B cell (primary cell): ENCODE measurements around the gene GORASP1. TPM values are rescaled to one million over a fixed set of nuclear protein-coding genes. Genes with fewer than 3 reads are reported as not detected.
A peak's percentile ranks its signal among the peaks of the same experiment; 100 is the strongest.

Experiments used
- ATAC-seq: fragments of 200-7000 bp; cut with Tn5 transposase; one replicate; pipeline ENCODE4 v1.10.0; 2021; ENCODE audit warnings: low read depth, mild to moderate bottlenecking, moderate number of reproducible peaks, moderate library complexity
- CTCF ChIA-PET: fragments of 350-600 bp; sonication (Branson Sonifier 250); formaldehyde crosslinking; loops from one replicate; lab custom pipeline; 2021; ENCODE audit warnings: antibody characterized with exemption, inconsistent platforms; lab: Charles Lee
- POLR2A ChIA-PET: fragments of 350-600 bp; sonication (Branson Sonifier 250); formaldehyde crosslinking; loops from one replicate; lab custom pipeline; 2021; ENCODE audit warnings: antibody characterized with exemption; lab: Charles Lee
- DNase-seq: peaks from one replicate; pipeline ENCODE4 v3.0.0; 2013
- H2AFZ ChIP-seq: 2 replicates; pipeline ENCODE4 v1.6.1; 2012; ENCODE audit warnings: mild to moderate bottlenecking, low read depth, low read length; ENCODE audit not compliant: insufficient read depth, poor library complexity, severe bottlenecking
- H3K27ac ChIP-seq, 2 donors: 1 replicate in 1 of 2; 2 replicates in 1 of 2; pipeline ENCODE4 v1.5.1; 2012 to 2013; ENCODE audit warnings: low read length in 2 of 2, mild to moderate bottlenecking in 2 of 2, moderate library complexity in 1 of 2
- H3K27me3 ChIP-seq, 4 experiments: fragments of 200-600 bp in 1 of 4; sonication (generic) in 1 of 4; replicated peaks in 1 of 4; 1 replicate in 2 of 4; 2 replicates in 2 of 4; pipeline versions ENCODE4 v1.6.1 to v1.7.0; 2013 to 2016; ENCODE audit warnings: low read length in 3 of 4, mild to moderate bottlenecking in 2 of 4, mixed read lengths in 1 of 4, moderate library complexity in 1 of 4; ENCODE audit not compliant: insufficient read depth in 4 of 4, control insufficient read depth in 3 of 4; ENCODE audit errors: control extremely low read depth in 1 of 4
- H3K36me3 ChIP-seq, 2 experiments: replicated peaks in 1 of 2; 1 replicate in 1 of 2; 2 replicates in 1 of 2; pipeline versions ENCODE4 v1.6.1 to v1.7.1; 2013; ENCODE audit warnings: low read length in 1 of 2; ENCODE audit not compliant: insufficient read depth in 2 of 2, control insufficient read depth in 1 of 2; ENCODE audit errors: control extremely low read depth in 1 of 2, extremely low read depth in 1 of 2
- H3K4me1 ChIP-seq, 2 donors: fragments of 200-600 bp in 1 of 2; sonication (generic) in 1 of 2; 1 replicate in 1 of 2; 2 replicates in 1 of 2; pipeline versions ENCODE4 v1.5.1 to v1.6.1; 2013 to 2017; ENCODE audit warnings: low read length in 2 of 2; ENCODE audit not compliant: control insufficient read depth in 2 of 2, insufficient read depth in 2 of 2
- H3K4me2 ChIP-seq: replicated peaks from 2 replicates; pipeline ENCODE3; 2012; ENCODE audit warnings: mild to moderate bottlenecking, low read depth, low read length; ENCODE audit not compliant: poor library complexity, severe bottlenecking
- H3K4me3 ChIP-seq, 5 experiments: fragments of 200-600 bp in 1 of 5; sonication (generic) in 1 of 5; 1 replicate in 3 of 5; 2 replicates in 2 of 5; pipeline versions ENCODE4 v1.5.1 to v1.7.0; 2011 to 2016; ENCODE audit warnings: low read length in 4 of 5, mild to moderate bottlenecking in 4 of 5, low read depth in 2 of 5, control low read depth in 1 of 5, moderate library complexity in 1 of 5; ENCODE audit not compliant: insufficient read depth in 1 of 5; ENCODE audit errors: control extremely low read depth in 1 of 5, extremely low read depth in 1 of 5
- H3K79me2 ChIP-seq: fragments of 200-600 bp; sonication (generic); one replicate; pipeline ENCODE4 v1.6.0; 2016; ENCODE audit warnings: low read length; ENCODE audit not compliant: control insufficient read depth, insufficient read depth
- H3K9ac ChIP-seq: fragments of 200-600 bp; sonication (generic); 2 replicates; pipeline ENCODE4 v1.6.1; 2017; ENCODE audit warnings: mild to moderate bottlenecking, low read length, moderate library complexity
- H3K9me3 ChIP-seq, 3 donors: one replicate each; pipeline versions ENCODE4 v1.6.1 to v1.7.1; 2013; ENCODE audit warnings: low read length in 2 of 3; ENCODE audit not compliant: control insufficient read depth in 2 of 3, insufficient read depth in 1 of 3; ENCODE audit errors: control extremely low read depth in 1 of 3
- H4K20me1 ChIP-seq: 2 replicates; pipeline ENCODE4 v1.6.0; 2012; ENCODE audit warnings: mild to moderate bottlenecking, low read length; ENCODE audit not compliant: insufficient read depth, control insufficient read depth, poor library complexity, severe bottlenecking
- H3K27ac Mint-ChIP-seq: one replicate; pipeline ENCODE4 v1.8.0; 2021; ENCODE audit warnings: mixed read lengths
- H3K27me3 Mint-ChIP-seq: one replicate; pipeline ENCODE4 v1.8.0; 2021; ENCODE audit warnings: mixed read lengths
- H3K4me1 Mint-ChIP-seq: one replicate; pipeline ENCODE4 v1.8.0; 2021; ENCODE audit warnings: mixed read lengths
- H3K4me3 Mint-ChIP-seq: one replicate; pipeline ENCODE4 v1.8.0; 2021; ENCODE audit warnings: mixed read lengths
- H3K9me3 Mint-ChIP-seq: one replicate; pipeline ENCODE4 v1.8.0; 2022; ENCODE audit warnings: mixed read lengths; ENCODE audit not compliant: insufficient read depth
- EZH2 ChIP-seq: IDR thresholded peaks from 2 replicates; pipeline ENCODE4 v1.6.1; 2012; ENCODE audit warnings: borderline replicate concordance, low read depth, mild to moderate bottlenecking, moderate library complexity, low read length; ENCODE audit not compliant: insufficient read depth, poor library complexity, severe bottlenecking
- WGBS: methylation state at CpG from one replicate; pipeline ENCODE4 v1.1.5; 2013; ENCODE audit warnings: missing lambda C conversion rate; ENCODE audit not compliant: insufficient coverage; 5-methylcytosine and 5-hydroxymethylcytosine counted together
- intact Hi-C: fragments of 100-400 bp; cut with micrococcal nuclease; formaldehyde crosslinking; loops from one replicate; pipeline ENCODE4 v1.10.0; 2022
- polyA plus RNA-seq: library from polyadenylated mRNA; depleted of rRNA; stranded (reverse); fragments of >200 nt; gene quantifications from 2 replicates; pipeline ENCODE4 v1.2.3, GENCODE V29; 2012
- total RNA-seq, 2 donors: library from RNA; stranded (reverse); fragments of 120-200 nt in 1 of 2; gene quantifications; 1 replicate in 1 of 2; 2 replicates in 1 of 2; pipeline versions ENCODE4 v1.2.3 to v1.2.4, GENCODE V29; 2013 to 2022
- TF ChIP-seq, protein P1 (sequence below): fragments of 200-600 bp; IDR thresholded peaks from one replicate; pipeline ENCODE4 v1.8.0; 2022; ENCODE audit warnings: antibody characterized with exemption, mild to moderate bottlenecking

GORASP1 gene
- total and polyA plus RNA-seq, 2 donors (not counting 1 experiment from before 2014, with no cell fraction given): 81.7 to 84.0 TPM

DNA sequence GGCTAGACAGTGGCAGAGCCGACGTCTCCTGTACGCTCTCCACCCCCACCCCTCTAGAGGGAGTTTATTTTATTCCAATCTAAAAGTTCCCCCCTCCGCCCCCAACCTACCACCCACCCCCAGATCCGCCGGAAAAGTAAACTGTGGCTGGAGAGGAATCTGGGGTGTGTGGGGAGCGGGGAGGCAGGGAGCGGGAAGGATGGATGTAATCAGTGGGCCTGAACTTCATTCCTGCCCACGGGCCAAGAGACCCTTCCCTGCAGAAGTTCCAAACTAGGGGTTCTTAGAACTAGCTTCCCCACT lies 46.5 kb upstream of the GORASP1 start:
- no peaks in the 10 kb centered on the region for H3K27me3 Mint-ChIP-seq
- H3K4me2 ChIP-seq: peak overlapping the region; percentile 98
- no peaks in the 10 kb centered on the region for H3K27me3 ChIP-seq
- ChIA-PET POLR2A (no interaction called here), CTCF (interaction anchor here (1.0 to 1.6 kb wide), 2 partner anchors 25 to 134 kb away, joined by 3 to 6 read pairs; no protein-coding TSS in a partner anchor)
- H3K36me3 ChIP-seq: no peaks in the 10 kb centered on the region
- no peaks in the 10 kb centered on the region for H3K9me3 ChIP-seq
- WGBS: 80% methylated on average over 1 of the region's 9 CpGs
- H3K4me1 Mint-ChIP-seq: peaks cover 40% of the 10 kb centered on the region
- peak overlapping the region in 4 of 5 experiments; percentile 36 to 95 (median 49) for H3K4me3 ChIP-seq
- intact Hi-C loops: no loop called here
- peaks cover 44% of the 10 kb centered on the region for H3K79me2 ChIP-seq
- no peaks in the 10 kb centered on the region for H3K9me3 Mint-ChIP-seq
- peak overlapping the region; percentile 74 for H2AFZ ChIP-seq
- H3K4me1 ChIP-seq: peaks cover 34 to 45% of the 10 kb centered on the region in 2 donors
- H3K27ac ChIP-seq: peak overlapping the region; percentile 64 to 98
- peak overlapping the region; percentile 90 for H3K27ac Mint-ChIP-seq
- H3K9ac ChIP-seq: peak overlapping the region; percentile 94
- peak overlapping the region; percentile 73 for H3K4me3 Mint-ChIP-seq
- DNase-seq: no peak
- H4K20me1 ChIP-seq: peaks cover 44% of the 10 kb centered on the region
- no peak for TF ChIP-seq EZH2
- TF ChIP-seq, protein P1, sequence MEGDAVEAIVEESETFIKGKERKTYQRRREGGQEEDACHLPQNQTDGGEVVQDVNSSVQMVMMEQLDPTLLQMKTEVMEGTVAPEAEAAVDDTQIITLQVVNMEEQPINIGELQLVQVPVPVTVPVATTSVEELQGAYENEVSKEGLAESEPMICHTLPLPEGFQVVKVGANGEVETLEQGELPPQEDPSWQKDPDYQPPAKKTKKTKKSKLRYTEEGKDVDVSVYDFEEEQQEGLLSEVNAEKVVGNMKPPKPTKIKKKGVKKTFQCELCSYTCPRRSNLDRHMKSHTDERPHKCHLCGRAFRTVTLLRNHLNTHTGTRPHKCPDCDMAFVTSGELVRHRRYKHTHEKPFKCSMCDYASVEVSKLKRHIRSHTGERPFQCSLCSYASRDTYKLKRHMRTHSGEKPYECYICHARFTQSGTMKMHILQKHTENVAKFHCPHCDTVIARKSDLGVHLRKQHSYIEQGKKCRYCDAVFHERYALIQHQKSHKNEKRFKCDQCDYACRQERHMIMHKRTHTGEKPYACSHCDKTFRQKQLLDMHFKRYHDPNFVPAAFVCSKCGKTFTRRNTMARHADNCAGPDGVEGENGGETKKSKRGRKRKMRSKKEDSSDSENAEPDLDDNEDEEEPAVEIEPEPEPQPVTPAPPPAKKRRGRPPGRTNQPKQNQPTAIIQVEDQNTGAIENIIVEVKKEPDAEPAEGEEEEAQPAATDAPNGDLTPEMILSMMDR: no peak
- ATAC-seq: no peak

DNA sequence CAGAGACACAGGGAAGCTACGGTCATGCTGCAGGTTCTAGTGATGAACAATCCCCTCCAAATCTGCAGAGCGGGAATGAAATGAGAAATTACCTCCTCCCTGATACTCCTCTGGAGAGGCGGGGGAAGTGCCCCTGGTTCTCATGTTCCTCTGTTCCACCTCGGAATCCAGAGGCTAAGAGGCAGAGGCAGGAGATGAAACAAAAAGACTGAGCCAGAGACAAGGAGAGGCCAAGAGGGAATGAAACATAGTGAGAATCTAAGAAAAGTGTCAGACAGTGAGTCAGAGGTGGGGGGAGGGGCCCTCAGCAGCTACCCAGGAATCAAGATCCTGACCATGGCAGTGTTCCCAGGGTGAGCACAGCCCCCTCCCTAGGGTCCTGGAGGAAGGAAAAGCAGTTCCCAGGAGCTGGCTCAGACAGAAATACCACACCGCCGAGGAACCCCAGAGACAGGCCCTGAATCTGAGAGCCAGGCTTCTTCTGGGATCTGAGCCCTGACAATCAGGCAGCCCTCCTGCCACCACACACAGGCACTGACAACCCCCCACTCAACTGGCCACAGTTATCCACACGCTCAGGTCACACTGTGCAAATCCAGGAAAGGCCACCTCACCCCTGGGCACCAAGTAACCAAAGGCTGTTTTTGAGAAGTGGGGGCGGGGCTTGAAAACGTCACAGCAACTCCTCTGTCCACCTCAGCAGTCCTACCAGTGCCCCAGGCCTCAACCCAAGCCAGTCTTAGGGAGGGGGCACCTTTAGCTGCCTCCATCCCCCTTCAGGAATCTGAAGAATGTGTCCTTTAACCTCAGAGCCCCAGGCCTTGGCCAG lies 43.6 kb upstream of the GORASP1 start:
- no peak for TF ChIP-seq EZH2
- TF ChIP-seq, protein P1: no peak
- Histone ChIP-seq H3K4me3 (peak overlapping the region; percentile 46 to 95 (median 84)), H3K9ac (peak overlapping the region; percentile 94), H2AFZ (no peak overlapping the region), H3K4me2 (peak overlapping the region; percentile 98), H3K9me3 (no peaks in the 10 kb centered on the region), H3K4me1 (peaks cover 63 to 74% of the 10 kb centered on the region in 2 donors), H3K27ac (peak overlapping the region; percentile 87 to 98), H3K27me3 (no peaks in the 10 kb centered on the region), H4K20me1 (peaks cover 73% of the 10 kb centered on the region), H3K79me2 (peaks cover 73% of the 10 kb centered on the region), H3K36me3 (peaks cover 0 to 5% of the 10 kb centered on the region in 2 experiments)
- WGBS: 49% methylated on average over 5 of the region's 9 CpGs
- peak overlapping the region; percentile 94 for H3K27ac Mint-ChIP-seq
- intact Hi-C loops: no loop called here
- DNase-seq (peak; percentile 38), ATAC-seq (no peak)
- CTCF ChIA-PET: interaction anchor here (0.6 to 5.9 kb wide), 8 partner anchors 10 to 137 kb away, joined by 3 to 36 read pairs (median 4); partner anchors contain the start of genes GORASP1 and TTC21A
- H3K4me1 Mint-ChIP-seq: peaks cover 69% of the 10 kb centered on the region
- no peaks in the 10 kb centered on the region for H3K27me3 Mint-ChIP-seq
- peak overlapping the region; percentile 99 for H3K4me3 Mint-ChIP-seq
- POLR2A ChIA-PET: interaction anchor here (1.3 kb wide), 1 partner anchor 9 kb away, joined by 3 read pairs; no protein-coding TSS in a partner anchor
- H3K9me3 Mint-ChIP-seq: no peaks in the 10 kb centered on the region
